Testis (tissue), 3 donors: ENCODE measurements around the gene C1orf50. TPM values are rescaled to one million over a fixed set of nuclear protein-coding genes. Genes with fewer than 3 reads are reported as not detected.

ENCODE experiments used
- DNase-seq: peaks from one replicate; pipeline ENCODE4 v3.0.0-alpha.2; 2019
- H3K27ac ChIP-seq, 2 donors: fragments of 200-600 bp; sonication (generic); one replicate each; pipeline ENCODE4 v1.5.1; 2019
- H3K27me3 ChIP-seq: fragments of 200-600 bp; sonication (generic); one replicate; pipeline ENCODE4 v1.5.1; 2019
- H3K36me3 ChIP-seq: fragments of 200-600 bp; sonication (generic); one replicate; pipeline ENCODE4 v1.5.1; 2017; ENCODE audit warnings: low read depth; ENCODE audit errors: missing control alignments
- H3K4me1 ChIP-seq: fragments of 200-600 bp; sonication (generic); one replicate; pipeline ENCODE4 v1.5.1; 2019
- H3K4me3 ChIP-seq, 2 donors: fragments of 200-600 bp; sonication (generic); one replicate each; pipeline ENCODE4 v1.5.1; 2017 to 2019
- H3K9me3 ChIP-seq: fragments of 200-600 bp; sonication (generic); one replicate; pipeline ENCODE4 v1.5.1; 2017
- CTCF ChIP-seq, 3 experiments: fragments of 450-650 bp in 2 of 3; fragments of 200-600 bp in 1 of 3; sonication (generic) in 1 of 3; IDR thresholded peaks; one replicate each; pipeline ENCODE4 v1.5.1; 2016 to 2019; ENCODE audit warnings: antibody characterized with exemption in 3 of 3, mild to moderate bottlenecking in 2 of 3, moderate library complexity in 1 of 3
- POLR2A ChIP-seq: fragments of 450-650 bp; IDR thresholded peaks from one replicate; pipeline ENCODE4 v1.6.1; 2017; ENCODE audit warnings: antibody characterized with exemption, mild to moderate bottlenecking, moderate library complexity
- WGBS, 2 donors: methylation state at CpG; one replicate each; pipeline ENCODE4 v1.1.5; 2018; 5-methylcytosine and 5-hydroxymethylcytosine counted together
- intact Hi-C: fragments of 100-400 bp; cut with DNase I; formaldehyde crosslinking; loops from one replicate; pipeline ENCODE4 v1.15.1; 2023; ENCODE audit warnings: low total_unique reads
- polyA plus RNA-seq: library from polyadenylated mRNA; stranded (reverse); fragments of 350-450 nt; fragmentation: Illumina TruSeq; extraction: RNeasy Lipid Tissue Mini Kit (QIAGEN cat#74804); gene quantifications from one replicate; pipeline ENCODE4 v1.2.3, GENCODE V29; 2014; ENCODE audit warnings: low read depth, low replicate concordance; ENCODE audit not compliant: insufficient read depth
- total RNA-seq, 2 donors: library from RNA; depleted of rRNA; stranded (reverse); fragments of >200 nt; gene quantifications; one replicate each; pipeline ENCODE4 v1.2.3, GENCODE V29; 2016

C1orf50 gene
- total and polyA plus RNA-seq, 3 donors from 2014 or later: 9.4 to 21.8 (median 10.2) TPM

- no peaks in the 10 kb centered on the region for H3K9me3 ChIP-seq
- no peak overlapping the region for H3K27ac ChIP-seq
- H3K4me1 ChIP-seq: no peaks in the 10 kb centered on the region
- H3K27me3 ChIP-seq: no peaks in the 10 kb centered on the region
- WGBS, 2 donors: 84 to 93% methylated on average over 3 of the region's 3 CpGs
- H3K36me3 ChIP-seq: no peaks in the 10 kb centered on the region
- no peak for DNase-seq
- intact Hi-C loops: no loop called here
- H3K4me3 ChIP-seq: no peak overlapping the region
- TF ChIP-seq CTCF (IDR thresholded peaks at IDR 0.05) (no peak), POLR2A (no peak)
Observed at GRCh38 chr1:42730002-42730401, 37.0 kb upstream of the C1orf50 start.

- no peaks in the 10 kb centered on the region for H3K9me3 ChIP-seq
- DNase-seq: peak; percentile 25
- no peak overlapping the region for H3K4me3 ChIP-seq
- TF ChIP-seq CTCF (IDR thresholded peaks at IDR 0.05) (no peak), POLR2A (no peak)
- no peaks in the 10 kb centered on the region for H3K27me3 ChIP-seq
- no peak overlapping the region for H3K27ac ChIP-seq
- no peaks in the 10 kb centered on the region for H3K36me3 ChIP-seq
- intact Hi-C loops: no loop called here
- 60 to 74% methylated on average over 4 of the region's 4 CpGs for WGBS, 2 donors
- no peaks in the 10 kb centered on the region for H3K4me1 ChIP-seq
Observed at GRCh38 chr1:42730988-42731387, 36.1 kb upstream of the C1orf50 start.

- no peak for DNase-seq
- no peaks in the 10 kb centered on the region for H3K9me3 ChIP-seq
- H3K27me3 ChIP-seq: no peaks in the 10 kb centered on the region
- H3K4me1 ChIP-seq: no peaks in the 10 kb centered on the region
- no peak overlapping the region for H3K27ac ChIP-seq
- TF ChIP-seq POLR2A: no peak
- no peak for TF ChIP-seq CTCF (IDR thresholded peaks at IDR 0.05)
- WGBS, 2 donors: 51 to 74% methylated on average over 3 of the region's 3 CpGs
- H3K4me3 ChIP-seq: no peak overlapping the region
- intact Hi-C loops: no loop called here
- no peaks in the 10 kb centered on the region for H3K36me3 ChIP-seq
Observed at GRCh38 chr1:42731585-42731984, 35.5 kb upstream of the C1orf50 start.

GRCh38 chr1:42732126-42732680 is 34.8 kb upstream of the C1orf50 start:
- TF ChIP-seq CTCF (IDR thresholded peaks at IDR 0.05) (no peak), POLR2A (no peak)
- WGBS, 2 donors: 84 to 87% methylated on average over 10 of the region's 10 CpGs
- H3K36me3 ChIP-seq: no peaks in the 10 kb centered on the region
- intact Hi-C loops: no loop called here
- H3K27ac ChIP-seq: no peak overlapping the region
- H3K4me3 ChIP-seq: no peak overlapping the region
- DNase-seq: no peak
- no peaks in the 10 kb centered on the region for H3K27me3 ChIP-seq
- H3K4me1 ChIP-seq: no peaks in the 10 kb centered on the region
- no peaks in the 10 kb centered on the region for H3K9me3 ChIP-seq
